ENCODE measurements around the gene NR2E3. TPM values are rescaled to one million over a fixed set of nuclear protein-coding genes. Genes with fewer than 3 reads are reported as not detected.

Gene NR2E3
- total and polyA plus RNA-seq, 2 of the 4 experiments (the other 2 are of a cell fraction), result under 0.01 to 0.29 TPM

DNA sequence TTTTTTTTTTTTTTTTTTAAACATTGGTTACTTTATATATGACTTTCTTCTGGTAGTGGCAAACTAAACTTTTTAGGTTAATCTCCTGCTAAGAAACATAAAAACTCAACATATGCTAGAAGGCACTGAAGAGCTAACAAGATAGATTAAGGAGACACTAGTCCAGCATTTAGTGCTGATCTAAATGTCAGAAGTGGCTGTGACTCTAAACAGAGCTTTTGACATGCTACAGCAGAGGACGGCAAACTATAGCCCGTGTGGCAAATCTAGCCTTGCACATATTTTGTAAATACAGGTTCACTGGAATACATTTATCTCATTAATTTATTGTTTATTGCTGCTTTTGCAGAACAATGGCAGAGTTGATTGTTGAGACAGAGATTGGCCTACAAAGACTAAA lies 20.6 kb downstream of the NR2E3 start:
- H2BK15ac ChIP-seq (ENCODE audit: low read depth, low read length), result no peak overlapping the region
- no peak overlapping the region for H4K91ac ChIP-seq (ENCODE audit: insufficient read depth, low read depth, low read length)
- H2BK5ac ChIP-seq (ENCODE audit: low read depth, low read length, poor library complexity, severe bottlenecking), result no peak overlapping the region
- CTCF ChIA-PET, result no interaction called here
- H3K4me2 ChIP-seq (ENCODE audit: low read depth, low read length), result no peak overlapping the region
- H2AK5ac ChIP-seq (ENCODE audit: low read depth, low read length), result no peak overlapping the region
- H3K9ac ChIP-seq (ENCODE audit: low read depth, low read length), result no peak overlapping the region
- no peak overlapping the region for H2BK120ac ChIP-seq (ENCODE audit: low read depth, low read length)
- H3K79me1 ChIP-seq (ENCODE audit: low read depth in 1 of 2, low read length in 2 of 2), result no peaks in the 10 kb centered on the region
- H3K23ac ChIP-seq (ENCODE audit: low read depth, low read length), result no peak overlapping the region
- no peak overlapping the region for H3K27ac ChIP-seq (ENCODE audit: insufficient read depth, low read length)
- H4K5ac ChIP-seq (ENCODE audit: low read depth, low read length), result no peak overlapping the region
- H4K20me1 ChIP-seq (ENCODE audit: insufficient read depth, low read length), result no peaks in the 10 kb centered on the region
- no peak overlapping the region for H3K4me3 ChIP-seq (ENCODE audit: insufficient read depth, low read depth, low read length)
- H2AFZ ChIP-seq (replicated peaks; ENCODE audit: low read length, poor library complexity), result no peak overlapping the region
- no peak overlapping the region for H3K4ac ChIP-seq (ENCODE audit: low read depth, low read length)
- BruUV-seq (replicated peaks), result no TSS peak
- H3K56ac ChIP-seq (ENCODE audit: extremely low read depth, insufficient read depth, low read length), result no peak overlapping the region
- dilution Hi-C loops (cut with HindIII; ENCODE audit: low sequenced_read_pairs, unreplicated experiment) (no loop called here), in situ Hi-C loops (cut with MboI; ENCODE audit: low sequenced_read_pairs) (no loop called here), intact Hi-C loops (cut with micrococcal nuclease) (no loop called here)
- no peak overlapping the region for H2BK20ac ChIP-seq (ENCODE audit: low read depth, low read length)
- H4K8ac ChIP-seq (ENCODE audit: low read depth in 2 of 2, low read length in 2 of 2), result no peak overlapping the region
- H3K18ac ChIP-seq (ENCODE audit: low read depth, low read length), result no peak overlapping the region
- POLR2A ChIA-PET (ENCODE audit: unreplicated experiment), result no interaction called here
- TF ChIP-seq SMC3 (IDR thresholded peaks at IDR 0.05; ENCODE audit: low read depth, low read length) (no peak), RFX5 (IDR thresholded peaks at IDR 0.05; ENCODE audit: low read depth, low read length) (no peak), MAFK (IDR thresholded peaks at IDR 0.05; ENCODE audit: low read depth, low read length) (no peak), NFE2L2 (IDR thresholded peaks at IDR 0.05; ENCODE audit: low read depth, low read length) (no peak), MAZ (IDR thresholded peaks at IDR 0.05; ENCODE audit: borderline replicate concordance, low read depth, low read length) (no peak), FOS (IDR thresholded peaks at IDR 0.05; ENCODE audit: low read depth, low read length) (no peak), BHLHE40 (IDR thresholded peaks at IDR 0.05; ENCODE audit: low read depth, low read length) (no peak), RAD21 (IDR thresholded peaks at IDR 0.05; ENCODE audit: low read length) (no peak), CHD1 (IDR thresholded peaks at IDR 0.05; ENCODE audit: low read depth, low read length) (no peak), RCOR1 (IDR thresholded peaks at IDR 0.05; ENCODE audit: insufficient replicate concordance, low read length) (no peak), POLR2A (IDR thresholded peaks at IDR 0.05; ENCODE audit: low read depth, low read length) (no peak), CEBPB (IDR thresholded peaks at IDR 0.05; ENCODE audit: low read depth, low read length) (no peak), MXI1 (IDR thresholded peaks at IDR 0.05; ENCODE audit: borderline replicate concordance, low read depth, low read length) (no peak)
- TF ChIP-seq, protein P1, sequence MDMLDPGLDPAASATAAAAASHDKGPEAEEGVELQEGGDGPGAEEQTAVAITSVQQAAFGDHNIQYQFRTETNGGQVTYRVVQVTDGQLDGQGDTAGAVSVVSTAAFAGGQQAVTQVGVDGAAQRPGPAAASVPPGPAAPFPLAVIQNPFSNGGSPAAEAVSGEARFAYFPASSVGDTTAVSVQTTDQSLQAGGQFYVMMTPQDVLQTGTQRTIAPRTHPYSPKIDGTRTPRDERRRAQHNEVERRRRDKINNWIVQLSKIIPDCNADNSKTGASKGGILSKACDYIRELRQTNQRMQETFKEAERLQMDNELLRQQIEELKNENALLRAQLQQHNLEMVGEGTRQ (IDR thresholded peaks at IDR 0.05; ENCODE audit: low read depth, low read length), result no peak
- TF ChIP-seq, protein P2, sequence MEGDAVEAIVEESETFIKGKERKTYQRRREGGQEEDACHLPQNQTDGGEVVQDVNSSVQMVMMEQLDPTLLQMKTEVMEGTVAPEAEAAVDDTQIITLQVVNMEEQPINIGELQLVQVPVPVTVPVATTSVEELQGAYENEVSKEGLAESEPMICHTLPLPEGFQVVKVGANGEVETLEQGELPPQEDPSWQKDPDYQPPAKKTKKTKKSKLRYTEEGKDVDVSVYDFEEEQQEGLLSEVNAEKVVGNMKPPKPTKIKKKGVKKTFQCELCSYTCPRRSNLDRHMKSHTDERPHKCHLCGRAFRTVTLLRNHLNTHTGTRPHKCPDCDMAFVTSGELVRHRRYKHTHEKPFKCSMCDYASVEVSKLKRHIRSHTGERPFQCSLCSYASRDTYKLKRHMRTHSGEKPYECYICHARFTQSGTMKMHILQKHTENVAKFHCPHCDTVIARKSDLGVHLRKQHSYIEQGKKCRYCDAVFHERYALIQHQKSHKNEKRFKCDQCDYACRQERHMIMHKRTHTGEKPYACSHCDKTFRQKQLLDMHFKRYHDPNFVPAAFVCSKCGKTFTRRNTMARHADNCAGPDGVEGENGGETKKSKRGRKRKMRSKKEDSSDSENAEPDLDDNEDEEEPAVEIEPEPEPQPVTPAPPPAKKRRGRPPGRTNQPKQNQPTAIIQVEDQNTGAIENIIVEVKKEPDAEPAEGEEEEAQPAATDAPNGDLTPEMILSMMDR (conservative IDR thresholded peaks at IDR 0.05; ENCODE audit: low read depth, low read length), result no peak
- TF ChIP-seq, protein P3, sequence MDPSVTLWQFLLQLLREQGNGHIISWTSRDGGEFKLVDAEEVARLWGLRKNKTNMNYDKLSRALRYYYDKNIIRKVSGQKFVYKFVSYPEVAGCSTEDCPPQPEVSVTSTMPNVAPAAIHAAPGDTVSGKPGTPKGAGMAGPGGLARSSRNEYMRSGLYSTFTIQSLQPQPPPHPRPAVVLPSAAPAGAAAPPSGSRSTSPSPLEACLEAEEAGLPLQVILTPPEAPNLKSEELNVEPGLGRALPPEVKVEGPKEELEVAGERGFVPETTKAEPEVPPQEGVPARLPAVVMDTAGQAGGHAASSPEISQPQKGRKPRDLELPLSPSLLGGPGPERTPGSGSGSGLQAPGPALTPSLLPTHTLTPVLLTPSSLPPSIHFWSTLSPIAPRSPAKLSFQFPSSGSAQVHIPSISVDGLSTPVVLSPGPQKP (IDR thresholded peaks at IDR 0.05; ENCODE audit: borderline replicate concordance, low read depth, low read length), result no peak
- no peaks in the 10 kb centered on the region for H3K4me1 ChIP-seq (ENCODE audit: control insufficient read depth, insufficient read depth, low read length)
- H3K9me1 ChIP-seq (ENCODE audit: insufficient read depth, low read length), result peaks cover 3% of the 10 kb centered on the region; the same call in 1 of the 2 replicates
- peaks cover 21% of the 10 kb centered on the region for H3K36me3 ChIP-seq (ENCODE audit: control insufficient read depth, insufficient read depth, low read length)
- H3K14ac ChIP-seq (replicated peaks; ENCODE audit: low read depth, low read length), result no peak overlapping the region
- DNase-seq, result no peak
- no peaks in the 10 kb centered on the region for H3K27me3 ChIP-seq (ENCODE audit: control insufficient read depth, insufficient read depth, low read length)
- no CpG with 5 or more reads among the region's 2 CpGs for WGBS, 2 experiments (ENCODE audit: extremely low coverage in 2 of 2, insufficient read length in 1 of 2)
- no peak overlapping the region for H2AK9ac ChIP-seq (replicated peaks; ENCODE audit: low read depth, low read length, poor library complexity)
- no peaks in the 10 kb centered on the region for H3K9me3 ChIP-seq (ENCODE audit: control insufficient read depth, insufficient read depth, low read length)
- no peak for ATAC-seq (ENCODE audit: low read depth)
